Measurements from ENCODE around the gene TRPM3. TPM values are rescaled to one million over a fixed set of nuclear protein-coding genes. Genes with fewer than 3 reads are reported as not detected.

Gene TRPM3
- total and polyA plus RNA-seq, 2 of the 13 experiments (the other 11 are each of a cell fraction or from before 2014, with no cell fraction given): not detected

DNA sequence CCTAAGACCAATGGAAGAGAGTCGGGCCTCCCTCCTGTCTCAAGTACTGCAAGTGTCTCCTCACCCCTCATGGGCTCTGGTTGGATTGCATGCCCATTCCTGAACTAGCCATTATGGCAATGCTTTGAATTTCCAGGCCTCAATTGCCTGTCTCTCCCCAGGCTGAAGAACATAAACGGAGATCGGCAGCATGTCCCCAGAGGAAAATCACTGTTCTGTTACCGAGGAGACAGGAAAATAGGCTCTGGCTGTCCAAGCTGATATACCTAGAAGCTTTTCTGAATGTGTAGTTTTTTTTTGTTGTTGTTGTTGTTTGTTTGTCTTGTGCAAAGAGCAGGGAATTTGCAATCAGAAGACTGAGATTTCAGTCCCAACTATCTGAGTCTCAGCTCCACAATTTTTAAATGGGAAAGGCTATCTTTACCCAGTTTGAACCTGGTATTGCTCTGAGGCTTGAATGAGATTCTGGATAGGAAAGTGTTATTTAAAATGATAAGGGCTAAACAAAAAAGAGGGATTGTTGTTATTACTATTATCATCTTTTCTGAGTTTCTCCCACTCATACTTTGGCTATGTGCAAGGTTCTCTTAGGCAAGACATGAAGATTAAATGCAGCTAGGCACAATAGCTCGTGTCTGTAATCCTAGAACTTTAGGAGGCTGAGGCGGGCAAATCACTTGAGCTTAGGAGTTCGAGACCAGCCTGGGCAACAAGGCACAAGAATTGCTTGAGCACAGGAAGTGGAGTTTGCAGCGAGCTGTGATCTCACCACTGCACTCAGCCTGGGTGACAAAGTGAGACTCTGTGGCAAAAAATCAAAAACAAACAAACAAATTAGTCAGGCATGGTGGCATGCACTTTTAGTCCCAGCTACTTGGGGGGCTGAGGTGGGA is 629.7 kb downstream of the TRPM3 start:
- Histone ChIP-seq H3K4me1 (ENCODE audit: insufficient read depth, low read length) (no peaks in the 10 kb centered on the region), H4K20me1 (ENCODE audit: insufficient read depth, low read length) (no peaks in the 10 kb centered on the region), H3K27me3 (ENCODE audit: control insufficient read depth in 1 of 2, insufficient read depth in 2 of 2, low read length in 2 of 2) (peaks cover 0 to 1% of the 10 kb centered on the region in 2 experiments; a peak in 3 of 5 replicates), H3K9ac (ENCODE audit: insufficient read depth, low read depth, low read length) (no peak overlapping the region), H3K4me2 (ENCODE audit: low read depth, low read length) (no peak overlapping the region), H3K79me2 (ENCODE audit: insufficient read depth, low read length) (no peaks in the 10 kb centered on the region), H3K9me3 (ENCODE audit: low read length) (no peaks in the 10 kb centered on the region), H2AFZ (ENCODE audit: low read length) (no peak overlapping the region), H3K36me3 (replicated peaks in 1 of 2; ENCODE audit: control insufficient read depth in 1 of 2, insufficient read depth in 2 of 2, low read length in 2 of 2) (no peaks in the 10 kb centered on the region), H3K27ac (ENCODE audit: extremely low read length, insufficient read depth, low read length) (no peak overlapping the region), H3K4me3 (replicated peaks in 1 of 3; ENCODE audit: insufficient read depth in 1 of 3, low read depth in 2 of 3, low read length in 3 of 3) (no peak overlapping the region)
- POLR2A ChIA-PET: no interaction called here
- ATAC-seq: no peak
- CTCF ChIA-PET (ENCODE audit: low intra/inter-chr PET ratio, low total read pairs): no interaction called here
- 45% methylated on average over 8 of the region's 8 CpGs for WGBS (ENCODE audit: low lambda C conversion rate)
- in situ Hi-C loops (cut with HindIII; ENCODE audit: extremely low pct_ligation_motif_present, low pct_unique_long_range_greater_than_20kb): no loop called here
- intact Hi-C loops (cut with micrococcal nuclease; ENCODE audit: unreplicated experiment): no loop called here
- no TSS peak for BruUV-seq (replicated peaks)
- DNase-seq (ENCODE audit: low spot score): no peak
- FAIRE-seq: no peak
- no peak for TF ChIP-seq EED (CRISPR knock-in tag; IDR thresholded peaks at IDR 0.05)
- TF ChIP-seq POLR2A (IDR thresholded peaks at IDR 0.05; ENCODE audit: insufficient read depth in 1 of 2, low read depth in 2 of 2, low read length in 2 of 2): no peak
- TF ChIP-seq, protein P1, sequence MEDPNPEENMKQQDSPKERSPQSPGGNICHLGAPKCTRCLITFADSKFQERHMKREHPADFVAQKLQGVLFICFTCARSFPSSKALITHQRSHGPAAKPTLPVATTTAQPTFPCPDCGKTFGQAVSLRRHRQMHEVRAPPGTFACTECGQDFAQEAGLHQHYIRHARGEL (CRISPR knock-in tag; IDR thresholded peaks at IDR 0.05): no peak
- TF ChIP-seq ZNF75D (CRISPR knock-in tag; IDR thresholded peaks at IDR 0.05; ENCODE audit: borderline replicate concordance): no peak
- no peak for TF ChIP-seq PITX1 (CRISPR knock-in tag; IDR thresholded peaks at IDR 0.05)
- TF ChIP-seq ZNF33A (CRISPR knock-in tag; IDR thresholded peaks at IDR 0.05; ENCODE audit: borderline replicate concordance): no peak
- TF ChIP-seq, protein P2, sequence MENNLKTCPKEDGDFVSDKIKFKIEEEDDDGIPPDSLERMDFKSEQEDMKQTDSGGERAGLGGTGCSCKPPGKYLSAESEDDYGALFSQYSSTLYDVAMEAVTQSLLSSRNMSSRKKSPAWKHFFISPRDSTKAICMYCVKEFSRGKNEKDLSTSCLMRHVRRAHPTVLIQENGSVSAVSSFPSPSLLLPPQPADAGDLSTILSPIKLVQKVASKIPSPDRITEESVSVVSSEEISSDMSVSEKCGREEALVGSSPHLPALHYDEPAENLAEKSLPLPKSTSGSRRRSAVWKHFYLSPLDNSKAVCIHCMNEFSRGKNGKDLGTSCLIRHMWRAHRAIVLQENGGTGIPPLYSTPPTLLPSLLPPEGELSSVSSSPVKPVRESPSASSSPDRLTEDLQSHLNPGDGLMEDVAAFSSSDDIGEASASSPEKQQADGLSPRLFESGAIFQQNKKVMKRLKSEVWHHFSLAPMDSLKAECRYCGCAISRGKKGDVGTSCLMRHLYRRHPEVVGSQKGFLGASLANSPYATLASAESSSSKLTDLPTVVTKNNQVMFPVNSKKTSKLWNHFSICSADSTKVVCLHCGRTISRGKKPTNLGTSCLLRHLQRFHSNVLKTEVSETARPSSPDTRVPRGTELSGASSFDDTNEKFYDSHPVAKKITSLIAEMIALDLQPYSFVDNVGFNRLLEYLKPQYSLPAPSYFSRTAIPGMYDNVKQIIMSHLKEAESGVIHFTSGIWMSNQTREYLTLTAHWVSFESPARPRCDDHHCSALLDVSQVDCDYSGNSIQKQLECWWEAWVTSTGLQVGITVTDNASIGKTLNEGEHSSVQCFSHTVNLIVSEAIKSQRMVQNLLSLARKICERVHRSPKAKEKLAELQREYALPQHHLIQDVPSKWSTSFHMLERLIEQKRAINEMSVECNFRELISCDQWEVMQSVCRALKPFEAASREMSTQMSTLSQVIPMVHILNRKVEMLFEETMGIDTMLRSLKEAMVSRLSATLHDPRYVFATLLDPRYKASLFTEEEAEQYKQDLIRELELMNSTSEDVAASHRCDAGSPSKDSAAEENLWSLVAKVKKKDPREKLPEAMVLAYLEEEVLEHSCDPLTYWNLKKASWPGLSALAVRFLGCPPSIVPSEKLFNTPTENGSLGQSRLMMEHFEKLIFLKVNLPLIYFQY (CRISPR knock-in tag; IDR thresholded peaks at IDR 0.05; ENCODE audit: borderline replicate concordance): no peak
- TF ChIP-seq, protein P3, sequence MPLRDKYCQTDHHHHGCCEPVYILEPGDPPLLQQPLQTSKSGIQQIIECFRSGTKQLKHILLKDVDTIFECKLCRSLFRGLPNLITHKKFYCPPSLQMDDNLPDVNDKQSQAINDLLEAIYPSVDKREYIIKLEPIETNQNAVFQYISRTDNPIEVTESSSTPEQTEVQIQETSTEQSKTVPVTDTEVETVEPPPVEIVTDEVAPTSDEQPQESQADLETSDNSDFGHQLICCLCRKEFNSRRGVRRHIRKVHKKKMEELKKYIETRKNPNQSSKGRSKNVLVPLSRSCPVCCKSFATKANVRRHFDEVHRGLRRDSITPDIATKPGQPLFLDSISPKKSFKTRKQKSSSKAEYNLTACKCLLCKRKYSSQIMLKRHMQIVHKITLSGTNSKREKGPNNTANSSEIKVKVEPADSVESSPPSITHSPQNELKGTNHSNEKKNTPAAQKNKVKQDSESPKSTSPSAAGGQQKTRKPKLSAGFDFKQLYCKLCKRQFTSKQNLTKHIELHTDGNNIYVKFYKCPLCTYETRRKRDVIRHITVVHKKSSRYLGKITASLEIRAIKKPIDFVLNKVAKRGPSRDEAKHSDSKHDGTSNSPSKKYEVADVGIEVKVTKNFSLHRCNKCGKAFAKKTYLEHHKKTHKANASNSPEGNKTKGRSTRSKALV (CRISPR knock-in tag; IDR thresholded peaks at IDR 0.05): no peak
- TF ChIP-seq KDM5A (IDR thresholded peaks at IDR 0.05; ENCODE audit: borderline replicate concordance, low read length): no peak

Data from HepG2 (cell line).